Measurements from ENCODE around the gene CLEC4F.

The CLEC4F gene

GRCh38 chr2:70832386-70832785 is 12.0 kb upstream of the CLEC4F start:
- TF ChIP-seq CTCF (conservative IDR thresholded peaks at IDR 0.05): no peak
- H3K27ac ChIP-seq: no peak overlapping the region

DNA sequence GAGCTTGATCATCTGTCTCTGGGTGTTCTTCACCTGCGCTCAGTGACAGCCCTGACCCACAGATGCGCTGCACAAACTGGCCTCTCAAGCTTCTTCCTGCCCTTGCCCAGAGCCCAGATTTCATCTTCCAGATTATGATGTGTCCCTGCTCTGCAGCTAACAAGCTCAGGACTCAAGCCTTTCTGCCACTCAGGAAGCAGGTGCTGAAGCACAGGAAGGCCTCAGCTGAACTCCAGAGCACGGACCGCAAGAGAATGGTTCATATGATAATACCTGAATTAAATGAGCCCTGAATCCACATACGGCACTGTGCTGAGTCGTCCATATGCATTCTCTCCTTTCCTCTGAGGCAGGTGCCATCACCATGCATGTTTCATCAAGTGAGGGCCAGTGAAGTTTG is 11.5 kb upstream of the CLEC4F start:
- no peak for TF ChIP-seq CTCF (conservative IDR thresholded peaks at IDR 0.05)
- H3K27ac ChIP-seq: no peak overlapping the region

GRCh38 chr2:70830366-70830765 is 10.0 kb upstream of the CLEC4F start:
- no peak for TF ChIP-seq CTCF (conservative IDR thresholded peaks at IDR 0.05)
- no peak overlapping the region for H3K27ac ChIP-seq

- TF ChIP-seq CTCF (conservative IDR thresholded peaks at IDR 0.05): no peak
- no peak overlapping the region for H3K27ac ChIP-seq
Measured at GRCh38 chr2:70829916-70830315, 9.5 kb upstream of the CLEC4F start.

- TF ChIP-seq CTCF (conservative IDR thresholded peaks at IDR 0.05): no peak
- no peak overlapping the region for H3K27ac ChIP-seq
Measured at GRCh38 chr2:70828914-70829824, 8.8 kb upstream of the CLEC4F start.

GRCh38 chr2:70828115-70828514 is 7.7 kb upstream of the CLEC4F start:
- no peak for TF ChIP-seq CTCF (conservative IDR thresholded peaks at IDR 0.05)

DNA sequence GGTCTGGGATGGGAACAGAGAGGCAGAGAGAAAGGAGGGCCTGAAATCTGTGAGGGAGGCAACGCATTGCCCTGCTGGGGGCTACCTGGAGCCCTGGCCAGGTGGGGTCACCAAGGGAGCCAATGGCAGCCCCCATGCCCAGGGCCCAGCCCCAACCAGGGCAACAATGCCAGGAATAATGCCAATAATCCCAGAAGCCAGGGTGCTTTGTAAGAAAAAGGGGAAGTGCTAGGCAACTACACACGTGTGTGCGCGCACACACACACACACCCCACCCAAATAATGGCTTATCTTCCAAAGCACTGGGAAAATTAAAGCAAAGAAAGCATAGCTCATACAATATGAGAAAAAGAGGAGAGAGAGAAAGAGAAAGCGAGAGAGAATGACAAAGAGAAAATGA is 7.0 kb upstream of the CLEC4F start:
- H3K27ac ChIP-seq: no peak overlapping the region
- no peak for TF ChIP-seq CTCF (conservative IDR thresholded peaks at IDR 0.05)

More at GRCh38 chr2:70828115-70828514, 7.7 kb upstream of the CLEC4F start:
- no peak overlapping the region for H3K27ac ChIP-seq
